Measurements from ENCODE around the gene AHCTF1. TPM values are rescaled to one million over a fixed set of nuclear protein-coding genes. Genes with fewer than 3 reads are reported as not detected.

The AHCTF1 gene
- total and polyA plus RNA-seq, 2 of the 8 experiments (the other 6 are each of a cell fraction or from before 2014, with no cell fraction given), result 7.9 to 44.5 TPM

DNA sequence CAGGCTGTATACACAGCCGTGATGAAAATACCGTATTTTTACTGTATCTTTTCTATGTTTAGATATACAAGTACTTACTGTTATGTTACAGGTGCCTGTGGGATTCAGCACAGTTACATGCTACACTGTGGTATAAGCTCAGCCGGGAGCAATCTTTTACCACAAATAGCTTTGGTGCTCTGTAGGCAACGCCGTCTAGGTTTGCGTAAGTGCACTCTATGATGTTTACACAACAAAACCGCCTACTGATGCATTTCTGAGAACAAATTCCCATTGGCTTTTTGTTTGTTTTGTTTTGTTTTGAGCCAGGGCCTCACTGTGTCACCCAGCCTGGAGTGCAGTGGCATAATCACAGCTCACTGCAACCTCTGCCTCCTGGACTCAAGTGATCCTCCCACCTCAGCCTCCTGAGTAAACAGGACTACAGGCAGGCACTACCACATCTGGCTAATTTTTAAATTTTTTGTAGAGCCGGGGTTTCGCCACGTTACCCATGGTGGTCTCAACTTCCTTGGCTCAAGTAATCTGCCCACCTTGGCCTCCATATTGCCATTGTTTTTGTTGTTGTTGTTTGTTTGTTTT is 126.5 kb downstream of the AHCTF1 start (continued):
- TF ChIP-seq SAP30 (IDR thresholded peaks at IDR 0.05; ENCODE audit: insufficient read depth, insufficient replicate concordance, low read length) (no peak), EGR1 (IDR thresholded peaks at IDR 0.05; ENCODE audit: borderline replicate concordance, low read depth, low read length) (no peak), USF2 (IDR thresholded peaks at IDR 0.05; ENCODE audit: low read length) (no peak)
